Naive thymus-derived CD8-positive, alpha-beta T cell (primary cell): ENCODE data around the gene LIPJ. TPM values are rescaled to one million over a fixed set of nuclear protein-coding genes. Genes with fewer than 3 reads are reported as not detected.

Experiments used
- ATAC-seq, 2 donors: fragments of 150-1000 bp; cut with Tn5 transposase in 1 of 2; sonication (Bioruptor Pico), chemical (Tn5 transposase) in 1 of 2; 1 replicate in 1 of 2; 2 replicates in 1 of 2; pipeline ENCODE4 v1.10.0; 2021; ENCODE audit warnings: mild to moderate bottlenecking in 2 of 2, moderate library complexity in 2 of 2
- POLR2A ChIA-PET: fragments of 350-600 bp; sonication (Branson Sonifier 250); formaldehyde crosslinking; loops from one replicate; lab custom pipeline; 2021; ENCODE audit warnings: antibody characterized with exemption; lab: Charles Lee
- DNase-seq, 10 donors: peaks; one replicate each; pipeline versions ENCODE4 v3.0.0 to v3.0.0-alpha.2; 2020 to 2022
- H3K27ac Mint-ChIP-seq, 10 donors: one replicate each; pipeline ENCODE4 v1.8.0; 2020 to 2022; ENCODE audit warnings: mild to moderate bottlenecking in 10 of 10, mixed read lengths in 10 of 10, moderate library complexity in 4 of 10, inconsistent platforms in 1 of 10
- H3K27me3 Mint-ChIP-seq, 5 donors: one replicate each; pipeline ENCODE4 v1.8.0; 2021 to 2022; ENCODE audit warnings: mixed read lengths in 5 of 5
- H3K36me3 Mint-ChIP-seq, 3 donors: one replicate each; pipeline ENCODE4 v1.8.0; 2020 to 2022; ENCODE audit warnings: mixed read lengths in 3 of 3, mild to moderate bottlenecking in 2 of 3, inconsistent platforms in 1 of 3
- H3K4me1 Mint-ChIP-seq, 4 donors: one replicate each; pipeline ENCODE4 v1.8.0; 2021 to 2022; ENCODE audit warnings: mixed read lengths in 4 of 4
- H3K4me3 Mint-ChIP-seq, 10 donors: one replicate each; pipeline ENCODE4 v1.8.0; 2020 to 2022; ENCODE audit warnings: mild to moderate bottlenecking in 10 of 10, mixed read lengths in 10 of 10, moderate library complexity in 6 of 10, inconsistent platforms in 1 of 10
- H3K9me3 Mint-ChIP-seq, 9 donors: one replicate each; pipeline ENCODE4 v1.8.0; 2020 to 2022; ENCODE audit warnings: mixed read lengths in 9 of 9, mild to moderate bottlenecking in 3 of 9, inconsistent platforms in 1 of 9, moderate library complexity in 1 of 9
- polyA plus RNA-seq, 3 donors: library from polyadenylated mRNA; unstranded; fragments of 300-500 nt; fragmentation: Illumina TruSeq; gene quantifications; one replicate each; pipeline ENCODE4 v1.2.3, GENCODE V29; 2021
- total RNA-seq, 8 experiments: library from RNA in 2 of 8; stranded (reverse) in 2 of 8; gene quantifications; one replicate each; pipeline ENCODE4 v1.2.3 and lab custom pipeline; 2021 to 2026

LIPJ gene
- total and polyA plus RNA-seq, 5 experiments from 2014 or later: 0.18 to 0.22 TPM; not detected in 3

GRCh38 chr10:88557256-88557655, 29.3 kb upstream of the LIPJ start:
- no peak overlapping the region for H3K4me3 Mint-ChIP-seq
- no peak for DNase-seq
- no peaks in the 10 kb centered on the region for H3K9me3 Mint-ChIP-seq
- no peak for ATAC-seq
- POLR2A ChIA-PET: no interaction called here
- H3K27ac Mint-ChIP-seq: no peak overlapping the region
- H3K36me3 Mint-ChIP-seq: peaks cover 0 to 5% (median 0%) of the 10 kb centered on the region in 3 donors
- peaks cover 0 to 2% (median under 1%) of the 10 kb centered on the region in 4 donors for H3K4me1 Mint-ChIP-seq
- peaks cover 0 to 8% (median 0%) of the 10 kb centered on the region in 5 donors for H3K27me3 Mint-ChIP-seq

GRCh38 chr10:88557658-88558057, 28.9 kb upstream of the LIPJ start:
- Mint-ChIP-seq H3K4me3 (no peak overlapping the region), H3K4me1 (peaks cover 0 to 2% (median under 1%) of the 10 kb centered on the region in 4 donors), H3K36me3 (peaks cover 0 to 8% (median 0%) of the 10 kb centered on the region in 3 donors), H3K9me3 (no peaks in the 10 kb centered on the region), H3K27me3 (peaks cover 0 to 8% (median 0%) of the 10 kb centered on the region in 5 donors), H3K27ac (no peak overlapping the region)
- DNase-seq (no peak), ATAC-seq (no peak)
- POLR2A ChIA-PET: no interaction called here

GRCh38 chr10:88562152-88562551, 24.4 kb upstream of the LIPJ start:
- peaks cover 0 to 4% (median under 1%) of the 10 kb centered on the region in 4 donors for H3K4me1 Mint-ChIP-seq
- H3K27ac Mint-ChIP-seq: no peak overlapping the region
- H3K4me3 Mint-ChIP-seq: no peak overlapping the region
- peaks cover 0 to 8% (median 0%) of the 10 kb centered on the region in 5 donors for H3K27me3 Mint-ChIP-seq
- no peak for ATAC-seq
- H3K36me3 Mint-ChIP-seq: peaks cover 0 to 10% (median 0%) of the 10 kb centered on the region in 3 donors
- DNase-seq: no peak
- POLR2A ChIA-PET: no interaction called here
- no peaks in the 10 kb centered on the region for H3K9me3 Mint-ChIP-seq

- peak in 2 of 10 donors; percentile 17 to 18 for DNase-seq
- Mint-ChIP-seq H3K9me3 (no peaks in the 10 kb centered on the region), H3K4me3 (no peak overlapping the region), H3K4me1 (peaks cover 0 to 4% (median 0%) of the 10 kb centered on the region in 4 donors), H3K27ac (no peak overlapping the region), H3K27me3 (peaks cover 0 to 8% (median 0%) of the 10 kb centered on the region in 5 donors), H3K36me3 (peaks cover 0 to 10% (median 5%) of the 10 kb centered on the region in 3 donors)
- POLR2A ChIA-PET: no interaction called here
- ATAC-seq: peak; percentile 51 to 53
Measured at GRCh38 chr10:88565072-88565471, 21.5 kb upstream of the LIPJ start.

- peak overlapping the region; percentile 71 to 96 (median 92) for H3K4me3 Mint-ChIP-seq
- peaks cover 0 to 21% (median 8%) of the 10 kb centered on the region in 9 donors for H3K9me3 Mint-ChIP-seq
- H3K27ac Mint-ChIP-seq: peak overlapping the region; percentile 49 to 96 (median 92)
- peaks cover 6 to 14% (median 11%) of the 10 kb centered on the region in 4 donors for H3K4me1 Mint-ChIP-seq
- no peak for ATAC-seq
- no peak for DNase-seq
- peaks cover 0 to 10% (median 10%) of the 10 kb centered on the region in 3 donors for H3K36me3 Mint-ChIP-seq
- H3K27me3 Mint-ChIP-seq: peaks cover 0 to 2% (median 0%) of the 10 kb centered on the region in 5 donors
- POLR2A ChIA-PET: interaction anchor here (0.7 to 2.1 kb wide), 6 partner anchors 196 to 763 kb away, joined by 3 to 28 read pairs (median 4); partner anchors contain the start of genes KLLN, PTEN and STAMBPL1
Measured at GRCh38 chr10:88582411-88582805, 4.2 kb upstream of the LIPJ start.

GRCh38 chr10:88582806-88583583, 3.6 kb upstream of the LIPJ start, which contains the start of gene RNLS:
TSS of gene RNLS (minus strand) at chr10:88583318.
- Mint-ChIP-seq H3K4me1 (peaks cover 6 to 14% (median 11%) of the 10 kb centered on the region in 4 donors), H3K27ac (peak within 1 kb of the TSS; percentile 89 to 96 (median 93)), H3K4me3 (peak within 1 kb of the TSS; percentile 86 to 96 (median 92)), H3K9me3 (peaks cover 0 to 21% (median 8%) of the 10 kb centered on the region in 9 donors), H3K27me3 (peaks cover 0 to 2% (median 0%) of the 10 kb centered on the region in 5 donors), H3K36me3 (peaks cover 0 to 10% (median 10%) of the 10 kb centered on the region in 3 donors)
- POLR2A ChIA-PET: interaction anchor here (0.6 to 2.1 kb wide), 9 partner anchors 13 to 765 kb away, joined by 3 to 28 read pairs (median 3); partner anchors contain the start of genes ATAD1, KLLN, PTEN and STAMBPL1
- DNase-seq (peak; percentile 36 to 81 (median 64)), ATAC-seq (peak; percentile 89 to 90)

GRCh38 chr10:88583584-88583957, 3.0 kb upstream of the LIPJ start:
- DNase-seq: no peak
- Mint-ChIP-seq H3K9me3 (peaks cover 0 to 21% (median 8%) of the 10 kb centered on the region in 9 donors), H3K4me3 (peak overlapping the region; percentile 86 to 96 (median 92)), H3K36me3 (peaks cover 0 to 10% (median 10%) of the 10 kb centered on the region in 3 donors), H3K27ac (peak overlapping the region; percentile 89 to 96 (median 93)), H3K27me3 (peaks cover 0 to 2% (median 0%) of the 10 kb centered on the region in 5 donors), H3K4me1 (peaks cover 6 to 14% (median 11%) of the 10 kb centered on the region in 4 donors)
- POLR2A ChIA-PET: interaction anchor here (0.6 to 2.1 kb wide), 6 partner anchors 14 to 766 kb away, joined by 3 to 28 read pairs (median 4); partner anchors contain the start of genes ATAD1, KLLN, PTEN and STAMBPL1
- ATAC-seq: no peak

- POLR2A ChIA-PET: no interaction called here
- Mint-ChIP-seq H3K4me1 (no peaks in the 10 kb centered on the region), H3K9me3 (no peaks in the 10 kb centered on the region), H3K27me3 (peaks cover 0 to 5% (median 2%) of the 10 kb centered on the region in 5 donors), H3K4me3 (no peak overlapping the region), H3K27ac (peak overlapping the region in 1 of 10 donors; percentile 43), H3K36me3 (no peaks in the 10 kb centered on the region)
- DNase-seq (no peak), ATAC-seq (no peak)
Measured at GRCh38 chr10:88592381-88592780, 5.8 kb downstream of the LIPJ start.

GRCh38 chr10:88592906-88593305, 6.3 kb downstream of the LIPJ start:
- H3K4me3 Mint-ChIP-seq: no peak overlapping the region

GRCh38 chr10:88594482-88594881, 7.9 kb downstream of the LIPJ start:
- no peak overlapping the region for H3K27ac Mint-ChIP-seq
- H3K4me1 Mint-ChIP-seq: peaks cover 0 to 4% (median 0%) of the 10 kb centered on the region in 4 donors
- H3K36me3 Mint-ChIP-seq: no peaks in the 10 kb centered on the region
- peaks cover 0 to 5% (median 2%) of the 10 kb centered on the region in 5 donors for H3K27me3 Mint-ChIP-seq
- POLR2A ChIA-PET: no interaction called here
- H3K4me3 Mint-ChIP-seq: no peak overlapping the region
- no peak for ATAC-seq
- DNase-seq: no peak
- H3K9me3 Mint-ChIP-seq: no peaks in the 10 kb centered on the region

More at GRCh38 chr10:88592906-88593305, 6.3 kb downstream of the LIPJ start:
- DNase-seq (no peak), ATAC-seq (no peak)
- H3K4me1 Mint-ChIP-seq: no peaks in the 10 kb centered on the region
- peak overlapping the region in 1 of 10 donors; percentile 43 for H3K27ac Mint-ChIP-seq
- peaks cover 0 to 5% (median 2%) of the 10 kb centered on the region in 5 donors for H3K27me3 Mint-ChIP-seq
- POLR2A ChIA-PET: no interaction called here
- no peaks in the 10 kb centered on the region for H3K9me3 Mint-ChIP-seq
- H3K36me3 Mint-ChIP-seq: no peaks in the 10 kb centered on the region

GRCh38 chr10:88598055-88598454, 11.5 kb downstream of the LIPJ start:
- peaks cover 0 to 8% (median 0%) of the 10 kb centered on the region in 9 donors for H3K9me3 Mint-ChIP-seq
- POLR2A ChIA-PET: no interaction called here
- no peak for ATAC-seq
- peaks cover 0 to 4% (median 0%) of the 10 kb centered on the region in 4 donors for H3K4me1 Mint-ChIP-seq
- peak overlapping the region in 1 of 10 donors; percentile 9 for H3K27ac Mint-ChIP-seq
- no peak for DNase-seq
- H3K27me3 Mint-ChIP-seq: peaks cover 0 to 3% (median 2%) of the 10 kb centered on the region in 5 donors
- H3K4me3 Mint-ChIP-seq: no peak overlapping the region
- H3K36me3 Mint-ChIP-seq: peaks cover 4 to 6% (median 5%) of the 10 kb centered on the region in 3 donors

- POLR2A ChIA-PET: no interaction called here
- H3K4me1 Mint-ChIP-seq: no peaks in the 10 kb centered on the region
- ATAC-seq (no peak), DNase-seq (no peak)
- no peak overlapping the region for H3K27ac Mint-ChIP-seq
- H3K4me3 Mint-ChIP-seq: no peak overlapping the region
- no peaks in the 10 kb centered on the region for H3K36me3 Mint-ChIP-seq
- H3K9me3 Mint-ChIP-seq: no peaks in the 10 kb centered on the region
- H3K27me3 Mint-ChIP-seq: peaks cover 0 to 10% (median 1%) of the 10 kb centered on the region in 5 donors
Measured at GRCh38 chr10:88608052-88608732, 21.6 kb downstream of the LIPJ start.
